GM19463 (cell line): ENCODE data around the gene SERTM1.

ENCODE experiments used
- ATAC-seq: cut with Tn5 transposase; IDR thresholded peaks from one replicate; pipeline ENCODE4 v1.9.1; 2021; ENCODE audit warnings: mild to moderate bottlenecking, moderate library complexity; ENCODE audit not compliant: unreplicated experiment

SERTM1 gene

GRCh38 chr13:36709136-36709890, 35.5 kb downstream of the SERTM1 start:
- no peak for ATAC-seq

GRCh38 chr13:36710396-36710795, 36.6 kb downstream of the SERTM1 start:
- no peak for ATAC-seq

GRCh38 chr13:36712290-36712689, 38.5 kb downstream of the SERTM1 start:
- no peak for ATAC-seq

- ATAC-seq, result no peak
Measured at GRCh38 chr13:36712770-36713169, 39.0 kb downstream of the SERTM1 start.

- ATAC-seq, result no peak
Measured at GRCh38 chr13:36713887-36714286, 40.1 kb downstream of the SERTM1 start.

GRCh38 chr13:36715841-36716240, 42.0 kb downstream of the SERTM1 start:
- no peak for ATAC-seq

GRCh38 chr13:36717017-36717416, 43.2 kb downstream of the SERTM1 start:
- no peak for ATAC-seq

GRCh38 chr13:36717966-36718545, 44.2 kb downstream of the SERTM1 start:
- no peak for ATAC-seq

- ATAC-seq, result no peak
Measured at GRCh38 chr13:36718686-36719085, 44.9 kb downstream of the SERTM1 start.

- no peak for ATAC-seq
Measured at GRCh38 chr13:36724141-36724540, 50.3 kb downstream of the SERTM1 start.

- no peak for ATAC-seq
Measured at GRCh38 chr13:36725936-36726335, 52.1 kb downstream of the SERTM1 start.

GRCh38 chr13:36728006-36728405, 54.2 kb downstream of the SERTM1 start:
- no peak for ATAC-seq

GRCh38 chr13:36736119-36736726, 62.4 kb downstream of the SERTM1 start:
- no peak for ATAC-seq

GRCh38 chr13:36737524-36738083, 63.8 kb downstream of the SERTM1 start:
- no peak for ATAC-seq

GRCh38 chr13:36745436-36745835, 71.6 kb downstream of the SERTM1 start:
- no peak for ATAC-seq

- ATAC-seq, result no peak
Measured at GRCh38 chr13:36746051-36746450, 72.2 kb downstream of the SERTM1 start.
